NOMO-1 treated with dmso at 0.1 percent for 144 hours (cell line): ENCODE data around the gene DPP3.

ENCODE experiments used
- DNase-seq: peaks from one replicate; lab custom pipeline; 2025; ENCODE audit not compliant: unreplicated experiment; lab: John Stamatoyannopoulos, UW

Gene DPP3

DNA sequence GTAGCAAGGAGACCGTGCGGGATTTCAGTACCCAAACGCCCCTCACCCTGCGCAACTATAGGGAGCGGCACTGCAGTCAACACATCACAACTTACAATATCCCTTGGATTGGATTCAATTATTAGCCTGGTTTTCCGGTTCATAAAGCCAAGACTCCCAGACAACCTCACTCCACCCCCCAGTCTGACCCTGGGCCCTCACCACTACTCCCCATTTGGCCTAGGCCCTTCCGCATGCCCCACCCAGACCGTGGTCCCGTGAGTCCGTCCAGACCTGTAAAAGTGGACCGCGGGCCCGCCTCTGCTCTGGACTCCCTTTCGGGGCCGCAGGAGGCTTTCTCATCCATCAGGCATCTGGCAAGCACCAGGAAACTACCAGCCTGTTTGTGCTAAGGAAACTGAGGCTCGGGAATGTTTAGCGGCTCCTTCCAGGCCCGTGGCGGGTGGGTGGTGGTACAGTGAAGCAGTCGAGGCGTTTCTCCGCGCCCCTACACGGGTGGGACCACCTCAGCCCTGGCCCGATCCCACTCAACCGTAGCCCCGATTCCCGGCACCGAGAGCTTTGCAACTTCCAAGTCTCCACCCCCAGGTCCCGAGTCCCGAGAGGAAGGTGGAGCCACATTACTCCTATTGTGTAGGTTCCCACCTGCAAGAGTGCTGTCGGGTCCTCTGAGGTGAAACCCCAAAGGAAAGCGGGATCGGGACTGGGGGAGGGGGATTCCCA, 679 bp upstream of the DPP3 start:
- no peak for DNase-seq

DNA sequence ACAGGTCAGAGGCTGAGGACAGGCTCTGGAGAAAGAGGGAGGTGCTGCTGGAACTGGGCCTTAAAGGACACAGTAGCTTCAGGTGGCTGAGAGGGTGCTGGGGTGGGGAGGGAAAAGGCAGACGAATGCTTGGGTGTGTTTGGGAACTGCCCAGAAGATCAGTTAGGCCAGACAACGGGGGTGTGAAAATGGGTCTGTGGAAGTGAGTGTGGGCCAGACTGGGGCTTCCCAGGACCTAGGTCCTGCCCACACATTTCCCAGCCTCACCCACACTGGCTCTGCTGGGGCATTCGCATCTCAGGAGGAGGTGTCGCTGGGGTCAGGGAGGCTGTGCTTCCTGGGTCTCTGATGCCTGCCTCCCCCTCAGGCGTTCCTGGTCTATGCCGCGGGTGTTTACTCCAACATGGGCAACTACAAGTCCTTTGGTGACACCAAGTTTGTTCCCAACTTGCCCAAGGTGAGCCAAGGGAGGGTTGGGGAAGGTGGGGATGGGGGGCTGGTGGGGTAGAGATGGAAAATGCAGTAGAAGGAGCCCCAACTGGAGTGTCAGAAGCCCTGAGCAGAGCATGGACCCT, 4.7 kb downstream of the DPP3 start:
- DNase-seq = no peak

DNA sequence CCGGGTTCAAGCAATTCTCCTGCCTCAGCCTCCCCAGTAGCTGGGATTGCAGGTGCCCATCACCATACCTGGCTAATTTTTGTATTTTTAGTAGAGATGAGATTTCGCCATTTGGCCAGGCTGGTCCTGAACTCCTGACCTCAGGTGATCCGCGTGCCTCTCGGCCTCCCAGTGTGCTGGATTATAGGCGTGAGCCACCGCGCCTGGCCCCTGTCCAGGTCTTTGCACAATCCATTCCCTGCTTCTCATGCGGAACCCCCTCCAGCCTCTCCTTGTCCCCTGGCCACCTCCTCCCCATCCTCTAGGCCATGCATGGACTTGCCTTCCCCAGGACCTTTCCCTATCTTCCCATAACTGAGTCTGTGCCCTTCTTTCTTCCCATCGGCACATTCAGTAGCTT, 8.7 kb downstream of the DPP3 start:
- DNase-seq = no peak

DNA sequence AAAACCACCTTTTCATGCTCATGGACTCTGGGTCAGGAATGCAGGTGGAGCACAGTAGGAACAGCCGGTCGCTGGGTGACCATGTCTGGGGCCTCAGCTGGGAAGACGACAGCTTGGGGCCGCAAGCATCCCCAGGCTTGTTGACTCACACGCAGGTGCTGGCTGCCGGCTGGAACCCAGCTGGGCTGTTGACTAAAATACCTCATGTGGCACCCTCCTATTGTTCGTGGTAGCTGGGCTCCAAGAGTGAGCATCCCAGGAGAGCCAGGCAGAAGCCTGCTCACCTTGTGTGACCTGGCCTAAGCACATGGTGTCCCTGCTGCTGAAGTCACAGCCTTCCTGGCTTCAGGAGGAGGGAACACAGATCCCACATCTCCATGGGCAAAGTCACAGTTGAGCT, 9.4 kb downstream of the DPP3 start:
- no peak for DNase-seq

DNA sequence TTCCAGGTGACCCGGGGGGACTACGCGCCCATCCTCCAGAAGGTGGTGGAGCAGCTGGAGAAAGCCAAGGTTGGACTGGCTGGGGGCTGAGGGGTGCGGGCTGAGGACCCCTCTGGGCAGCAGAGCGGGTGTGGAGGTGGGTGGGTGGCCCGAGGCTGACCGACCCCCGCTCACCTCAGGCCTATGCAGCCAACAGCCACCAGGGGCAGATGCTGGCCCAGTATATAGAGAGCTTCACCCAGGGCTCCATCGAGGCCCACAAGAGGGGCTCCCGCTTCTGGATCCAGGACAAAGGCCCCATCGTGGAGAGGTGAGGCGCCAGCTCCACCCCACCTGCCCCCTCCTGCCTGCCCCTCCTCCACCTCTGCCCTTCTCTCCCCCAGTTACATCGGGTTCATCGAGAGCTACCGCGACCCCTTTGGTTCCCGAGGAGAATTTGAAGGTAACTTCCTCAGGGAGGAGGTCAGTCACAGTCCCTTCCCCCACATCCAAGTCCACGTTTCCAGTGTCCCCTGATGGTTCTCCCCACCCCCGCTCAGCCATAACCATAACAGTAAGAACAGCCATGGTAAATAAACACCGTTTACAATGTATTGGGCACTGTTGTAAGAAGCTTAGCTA, 11.2 kb downstream of the DPP3 start:
- DNase-seq = no peak

DNA sequence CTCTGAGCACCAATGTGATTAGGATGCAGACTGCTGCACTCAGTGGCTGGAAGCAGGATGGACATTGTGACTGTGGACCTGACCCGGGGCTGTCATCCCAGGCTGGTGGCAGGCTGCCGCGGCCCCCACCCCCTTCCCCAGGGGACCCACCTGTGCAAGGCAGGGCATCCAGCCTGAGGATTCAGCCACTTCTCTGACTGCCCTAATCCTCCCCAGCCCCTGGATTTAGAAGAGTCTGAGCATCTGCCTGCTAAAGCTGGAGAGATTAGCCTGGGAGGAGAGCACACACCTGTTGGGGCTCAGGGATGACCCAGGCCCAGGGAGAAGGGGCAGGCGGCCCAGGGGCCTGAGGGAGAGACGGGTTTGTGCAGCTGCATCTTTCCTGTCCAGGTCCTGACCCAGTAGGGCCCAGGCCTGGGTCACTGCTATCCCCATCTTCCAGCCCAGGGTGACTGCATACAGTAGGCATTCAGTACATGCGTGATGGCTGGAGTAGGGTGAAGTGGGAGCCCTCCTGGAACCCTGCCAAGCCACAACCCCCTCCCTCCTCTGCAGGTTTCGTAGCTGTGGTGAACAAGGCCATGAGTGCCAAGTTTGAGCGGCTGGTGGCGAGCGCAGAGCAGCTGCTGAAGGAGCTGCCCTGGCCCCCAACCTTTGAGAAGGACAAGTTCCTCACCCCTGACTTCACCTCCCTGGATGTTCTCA, 12.1 kb downstream of the DPP3 start:
- DNase-seq = no peak

DNA sequence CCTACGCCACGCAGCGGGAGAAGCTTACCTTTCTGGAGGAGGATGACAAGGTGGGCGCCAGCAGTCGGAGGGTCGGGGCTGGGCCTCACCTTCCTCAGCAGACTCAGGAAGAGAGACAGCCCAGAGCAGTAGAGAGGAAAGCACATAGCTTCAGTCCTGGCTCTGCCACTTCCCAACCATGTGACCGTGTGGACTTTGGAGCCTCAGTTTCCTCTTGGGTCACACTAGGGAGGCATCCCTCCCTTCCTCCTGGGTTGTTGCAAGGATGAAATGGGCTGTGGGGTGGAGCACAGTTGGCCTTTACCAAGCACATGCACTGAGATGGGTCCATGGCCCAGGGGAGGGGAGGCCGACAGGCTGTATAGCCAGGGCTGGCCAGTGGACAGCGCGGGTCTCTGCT, 12.9 kb downstream of the DPP3 start:
- no peak for DNase-seq

DNA sequence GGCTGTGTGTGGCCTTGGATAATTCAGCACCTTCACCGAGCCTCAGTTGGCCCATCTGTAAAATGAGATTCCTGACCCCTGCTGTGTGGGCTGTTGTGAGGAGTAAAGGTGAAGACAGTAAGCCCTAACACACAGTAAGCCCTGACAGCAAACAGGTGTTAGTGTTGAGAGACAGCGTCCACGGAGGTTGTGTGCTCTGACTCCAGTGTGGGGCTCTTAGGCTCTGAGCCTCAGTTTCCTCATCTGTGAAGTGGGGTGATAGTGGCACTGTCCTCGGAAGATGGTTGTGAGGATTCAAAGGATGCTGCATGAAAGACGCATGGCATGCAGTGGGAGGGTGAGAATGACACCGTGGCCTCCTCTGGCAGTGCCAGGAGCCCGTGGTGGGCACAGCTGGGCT, 14.2 kb downstream of the DPP3 start:
- no peak for DNase-seq

DNA sequence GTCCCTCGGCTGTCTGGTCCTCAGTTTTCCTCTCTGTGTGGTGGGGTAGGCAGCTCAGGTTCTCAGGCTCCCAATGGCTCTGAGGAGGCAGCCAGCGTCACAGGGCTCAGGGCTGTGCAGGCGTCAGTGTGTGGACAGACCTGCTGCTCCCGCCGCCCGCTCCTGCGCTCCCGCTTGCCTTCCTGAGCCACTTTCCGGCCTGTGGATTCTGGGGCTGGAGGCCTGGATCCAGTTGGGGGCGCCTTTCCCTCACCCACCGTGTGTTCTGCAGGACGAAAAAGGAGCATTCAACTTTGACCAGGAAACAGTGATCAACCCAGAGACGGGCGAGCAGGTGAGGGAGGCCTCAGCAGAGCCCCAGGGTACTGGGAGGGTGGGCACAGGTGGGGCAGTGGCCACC, 14.7 kb downstream of the DPP3 start:
- DNase-seq = no peak

DNA sequence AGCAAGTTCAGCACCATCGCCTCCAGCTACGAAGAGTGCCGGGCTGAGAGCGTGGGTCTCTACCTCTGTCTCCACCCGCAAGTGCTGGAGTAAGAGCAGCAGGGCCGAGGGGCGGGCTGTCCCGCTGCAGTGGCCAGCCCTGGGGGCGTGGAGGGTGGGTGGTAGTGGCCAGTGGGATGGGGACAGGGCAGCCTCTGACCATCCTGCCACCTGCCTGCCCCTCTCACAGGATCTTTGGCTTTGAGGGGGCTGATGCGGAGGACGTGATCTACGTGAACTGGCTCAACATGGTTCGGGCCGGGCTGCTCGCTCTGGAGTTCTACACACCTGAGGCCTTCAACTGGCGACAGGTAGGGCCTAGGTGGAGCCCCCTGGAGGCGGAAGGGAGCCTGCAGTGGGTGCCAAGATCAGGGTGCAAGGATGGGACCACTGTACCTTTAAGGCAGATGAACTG, 15.2 kb downstream of the DPP3 start:
- no peak for DNase-seq

DNA sequence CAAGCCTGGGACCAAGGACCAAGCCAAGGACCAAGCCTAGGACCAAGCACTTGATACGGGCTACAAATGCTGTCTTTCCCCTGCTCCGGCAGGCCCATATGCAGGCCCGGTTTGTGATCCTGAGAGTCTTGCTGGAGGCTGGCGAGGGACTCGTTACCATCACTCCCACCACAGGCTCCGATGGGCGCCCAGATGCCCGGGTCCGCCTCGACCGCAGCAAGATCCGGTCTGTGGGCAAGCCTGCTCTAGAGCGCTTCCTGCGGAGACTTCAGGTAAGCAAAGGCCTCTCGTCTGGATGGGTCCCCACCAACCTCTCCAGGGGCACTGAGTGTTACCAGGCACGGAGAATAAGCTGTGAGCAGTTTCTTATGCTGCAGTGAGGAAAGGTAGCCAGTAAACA, 17.0 kb downstream of the DPP3 start:
- no peak for DNase-seq

DNA sequence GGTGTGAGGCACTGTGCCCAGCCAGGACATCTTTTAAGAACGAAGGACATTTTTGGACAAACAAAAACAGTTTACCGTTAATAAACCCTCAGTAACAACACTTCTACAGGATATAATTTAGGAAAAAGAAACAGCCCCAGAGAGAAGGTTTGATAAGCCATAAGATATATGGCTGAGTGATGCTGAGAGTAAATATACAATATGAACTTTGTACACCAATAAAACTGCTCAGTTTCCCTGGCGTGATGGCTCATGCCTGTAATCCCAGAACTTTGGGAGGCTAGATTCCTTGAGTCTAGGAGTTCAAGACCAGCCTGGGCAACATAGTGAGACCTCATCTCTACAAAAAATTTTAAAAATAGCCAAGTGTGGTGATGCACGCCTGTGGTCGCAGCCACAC, 18.3 kb downstream of the DPP3 start:
- no peak for DNase-seq

DNA sequence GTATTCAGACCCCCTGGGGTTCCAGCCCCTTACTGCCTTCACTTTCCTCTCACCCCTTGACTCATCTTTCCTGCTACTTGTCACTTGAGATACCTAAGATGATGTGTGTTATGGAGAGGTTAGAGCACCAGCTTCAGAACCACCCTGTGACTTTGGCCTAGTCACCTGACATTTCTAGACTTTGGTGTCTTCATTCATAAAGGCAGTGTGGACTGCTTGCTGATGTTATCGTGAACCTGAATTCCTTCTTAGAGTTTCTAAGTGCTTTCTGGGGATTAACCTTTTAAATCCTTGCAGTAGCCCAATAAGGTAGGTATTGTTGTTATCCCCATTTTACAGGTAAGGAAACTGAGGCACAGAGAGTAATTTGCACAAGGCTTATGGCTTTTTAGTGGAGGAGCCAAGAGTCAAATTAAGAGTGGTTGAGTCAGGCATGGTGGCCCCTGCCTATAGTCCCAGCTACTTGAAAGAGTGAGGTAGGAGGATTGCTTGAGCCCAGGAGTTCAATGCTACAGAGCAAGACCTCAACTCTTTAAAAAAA, 25.1 kb downstream of the DPP3 start:
- DNase-seq = no peak

DNA sequence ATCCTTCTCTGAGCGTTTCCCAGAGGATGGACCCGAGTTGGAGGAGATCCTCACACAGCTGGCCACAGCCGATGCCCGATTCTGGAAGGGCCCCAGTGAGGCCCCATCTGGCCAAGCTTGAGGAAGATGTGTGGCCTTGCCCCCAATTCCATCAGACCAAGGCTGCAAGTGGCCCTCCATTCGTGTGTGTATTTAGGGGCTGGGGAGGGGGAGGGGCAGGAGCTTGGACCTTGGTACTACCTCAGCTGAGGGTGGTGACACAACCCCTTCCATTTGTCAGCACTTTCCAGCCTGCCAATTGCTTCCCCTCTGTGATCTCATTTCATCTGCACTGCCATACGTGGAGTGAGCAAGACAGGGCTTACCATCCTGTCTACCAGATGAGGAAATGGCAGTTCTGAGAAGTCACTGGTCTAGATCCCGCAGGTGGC, 28.9 kb downstream of the DPP3 start:
- no peak for DNase-seq

DNA sequence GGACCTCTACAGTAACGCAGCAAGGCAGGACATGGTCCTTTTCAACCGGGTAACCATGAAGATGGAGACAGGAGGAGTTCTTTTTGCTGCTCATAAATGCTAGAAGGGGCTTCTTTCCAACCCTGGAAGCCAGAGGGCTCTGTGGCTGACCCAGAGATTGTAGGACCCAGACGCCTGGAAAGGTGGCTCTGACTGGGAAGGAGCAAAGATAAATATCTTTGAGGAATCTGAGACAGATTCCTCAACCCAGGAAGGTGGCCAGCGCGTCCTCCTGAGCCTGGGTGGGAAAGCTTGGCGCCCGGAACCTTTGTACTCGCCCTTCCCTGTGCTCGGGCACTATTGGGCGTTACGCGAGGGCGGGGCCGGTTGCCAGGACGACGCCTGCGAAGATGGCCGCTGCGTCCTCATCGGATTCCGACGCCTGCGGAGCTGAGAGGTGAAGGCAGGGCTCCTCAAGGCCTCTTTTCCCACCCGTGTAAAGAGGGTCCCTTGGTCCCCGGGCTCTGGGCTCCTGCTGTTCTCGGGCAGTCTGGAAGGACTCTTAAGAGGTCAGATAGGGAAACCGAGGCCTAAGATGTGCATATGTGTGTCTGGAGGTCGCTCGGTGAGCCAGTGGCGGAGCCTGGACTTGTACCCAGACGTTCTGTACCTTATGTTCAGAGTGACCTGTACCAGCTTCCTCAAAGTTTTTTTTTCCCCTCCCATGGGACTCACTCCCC, 30.2 kb downstream of the DPP3 start, which contains the start of gene BBS1:
TSS of gene BBS1 (plus strand) at position 365 of the 719 bp plus-strand sequence. CDS start at position 390, 25 bp downstream.
- peak; percentile 34 for DNase-seq

DNA sequence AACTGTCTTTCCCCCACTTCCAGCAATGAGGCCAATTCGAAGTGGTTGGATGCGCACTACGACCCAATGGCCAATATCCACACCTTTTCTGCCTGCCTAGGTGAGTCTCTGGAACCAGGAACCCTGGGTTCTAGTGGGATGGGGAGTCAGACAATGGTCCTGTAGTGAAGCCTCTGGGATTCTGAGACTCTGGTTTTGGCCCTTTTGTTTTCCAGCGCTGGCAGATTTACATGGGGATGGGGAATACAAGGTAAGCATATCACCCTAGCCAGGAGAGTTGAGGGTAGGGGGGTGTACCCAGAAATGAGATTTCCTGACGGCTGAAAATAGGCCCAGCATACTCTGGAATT, 30.7 kb downstream of the DPP3 start:
- no peak for DNase-seq

DNA sequence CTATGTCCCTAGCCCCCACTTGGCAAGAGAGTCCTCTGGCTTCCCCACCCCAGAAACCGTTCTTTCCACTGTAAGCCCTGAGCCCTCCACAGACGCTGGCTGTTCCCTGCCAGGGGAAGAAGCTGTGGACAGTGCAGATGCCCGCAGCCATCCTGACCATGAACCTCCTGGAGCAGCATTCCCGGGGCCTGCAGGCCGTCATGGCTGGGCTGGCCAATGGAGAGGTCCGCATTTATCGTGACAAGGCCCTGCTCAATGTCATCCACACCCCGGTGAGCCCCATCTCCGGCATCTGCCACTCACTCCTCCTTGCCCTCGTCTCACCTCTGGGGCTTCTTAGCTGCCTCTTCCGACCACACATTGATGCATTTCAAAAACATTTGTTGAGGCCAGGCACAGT, 43.4 kb downstream of the DPP3 start:
- DNase-seq = no peak

DNA sequence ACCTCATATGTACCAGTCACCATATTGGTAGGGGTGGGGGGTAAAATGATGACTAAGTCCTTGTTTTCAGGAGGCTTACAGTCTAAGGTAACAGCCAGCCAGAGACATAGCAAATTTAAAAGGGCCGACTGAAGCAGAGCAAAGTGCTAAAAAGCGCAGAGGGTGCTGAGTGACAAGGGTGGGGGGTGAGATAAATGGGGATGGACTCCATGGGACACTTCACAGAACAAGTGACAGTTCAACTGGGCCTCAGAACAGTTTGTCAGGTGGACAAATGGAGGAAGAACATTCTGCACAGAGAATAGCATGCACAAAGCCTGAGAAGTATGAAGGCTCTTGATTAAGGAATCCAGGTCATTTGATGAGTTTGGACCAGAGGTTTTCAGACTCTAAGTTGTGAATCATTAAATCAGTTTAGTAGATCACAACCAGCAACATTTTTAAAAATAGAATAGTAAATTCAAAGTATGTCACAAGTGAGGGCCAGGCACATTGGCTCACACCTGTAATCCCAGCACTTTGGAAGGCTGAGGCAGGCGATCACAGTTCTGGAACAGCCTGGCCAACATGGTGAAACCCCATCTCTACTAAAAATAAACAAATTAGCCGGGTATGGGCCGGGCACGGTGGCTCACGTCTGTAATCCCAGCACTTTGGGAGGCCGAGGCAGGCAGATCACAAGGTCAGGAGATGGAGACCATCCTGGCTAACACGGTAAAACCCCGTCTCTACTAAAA, 44.2 kb downstream of the DPP3 start:
- DNase-seq = no peak

DNA sequence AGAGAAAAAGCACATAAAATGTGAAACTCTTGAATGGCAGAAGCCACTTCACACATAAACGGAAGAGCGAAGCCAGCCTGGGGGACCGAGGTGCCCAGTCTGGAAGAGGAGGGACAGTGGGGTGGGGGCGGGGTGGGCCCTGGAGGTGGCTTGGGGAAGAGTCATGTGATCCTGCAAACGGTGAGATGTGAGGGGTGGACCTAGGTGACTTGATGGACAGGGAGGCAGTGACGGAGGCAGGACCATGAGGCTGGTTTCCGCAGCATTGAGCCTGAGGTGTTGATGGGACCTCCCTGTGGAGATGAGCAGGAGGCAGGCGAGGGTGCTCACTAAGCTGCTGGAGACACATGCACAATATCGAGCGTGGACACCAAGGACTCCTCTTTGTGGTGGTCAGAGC, 48.8 kb downstream of the DPP3 start:
- no peak for DNase-seq

DNA sequence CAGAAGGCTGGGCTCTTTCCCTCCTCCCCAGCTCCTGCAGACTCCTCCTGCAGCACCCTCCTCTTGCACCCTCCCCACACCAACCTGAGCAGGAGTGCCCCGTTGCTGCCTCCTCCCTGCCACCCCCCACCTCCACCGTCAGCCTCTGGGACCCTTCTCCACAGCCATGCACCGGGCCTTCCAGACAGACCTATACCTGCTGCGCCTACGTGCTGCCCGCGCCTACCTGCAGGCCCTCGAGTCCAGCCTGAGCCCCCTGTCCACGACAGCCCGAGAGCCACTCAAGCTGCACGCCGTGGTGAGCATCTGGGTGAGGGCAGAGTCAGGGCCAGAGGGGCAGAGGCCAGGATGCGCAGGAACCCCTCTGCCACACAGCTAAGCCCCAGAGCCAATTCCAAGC, 49.4 kb downstream of the DPP3 start:
- no peak for DNase-seq
